ENCODE measurements around the gene CAVIN1. TPM values are rescaled to one million over a fixed set of nuclear protein-coding genes. Genes with fewer than 3 reads are reported as not detected.

The CAVIN1 gene
- total and polyA plus RNA-seq, 2 experiments from 2014 or later = 18.1 to 35.7 TPM

GRCh38 chr17:42358434-42358833 is 64.6 kb downstream of the CAVIN1 start:
- H3K4me2 ChIP-seq = no peak overlapping the region
- no peaks in the 10 kb centered on the region for H3K9me2 ChIP-seq (ENCODE audit: insufficient read depth)
- no peak for TF ChIP-seq STAT1 (IDR thresholded peaks at IDR 0.05; ENCODE audit: unreplicated experiment)
- TF ChIP-seq EZH2phosphoT487 (IDR thresholded peaks at IDR 0.05; ENCODE audit: unreplicated experiment) = no peak
- TF ChIP-seq CREB1 (CRISPR knock-in tag; IDR thresholded peaks at IDR 0.05; ENCODE audit: low read depth) = no peak
- TF ChIP-seq REST (IDR thresholded peaks at IDR 0.05; ENCODE audit: unreplicated experiment) = no peak
- no peak for TF ChIP-seq POLR2AphosphoS5 (IDR thresholded peaks at IDR 0.05; ENCODE audit: low read depth)
- TF ChIP-seq JUNB (IDR thresholded peaks at IDR 0.05; ENCODE audit: unreplicated experiment) = no peak
- no peak for TF ChIP-seq ZNF114 (CRISPR knock-in tag; IDR thresholded peaks at IDR 0.05)
- TF ChIP-seq, protein P1, sequence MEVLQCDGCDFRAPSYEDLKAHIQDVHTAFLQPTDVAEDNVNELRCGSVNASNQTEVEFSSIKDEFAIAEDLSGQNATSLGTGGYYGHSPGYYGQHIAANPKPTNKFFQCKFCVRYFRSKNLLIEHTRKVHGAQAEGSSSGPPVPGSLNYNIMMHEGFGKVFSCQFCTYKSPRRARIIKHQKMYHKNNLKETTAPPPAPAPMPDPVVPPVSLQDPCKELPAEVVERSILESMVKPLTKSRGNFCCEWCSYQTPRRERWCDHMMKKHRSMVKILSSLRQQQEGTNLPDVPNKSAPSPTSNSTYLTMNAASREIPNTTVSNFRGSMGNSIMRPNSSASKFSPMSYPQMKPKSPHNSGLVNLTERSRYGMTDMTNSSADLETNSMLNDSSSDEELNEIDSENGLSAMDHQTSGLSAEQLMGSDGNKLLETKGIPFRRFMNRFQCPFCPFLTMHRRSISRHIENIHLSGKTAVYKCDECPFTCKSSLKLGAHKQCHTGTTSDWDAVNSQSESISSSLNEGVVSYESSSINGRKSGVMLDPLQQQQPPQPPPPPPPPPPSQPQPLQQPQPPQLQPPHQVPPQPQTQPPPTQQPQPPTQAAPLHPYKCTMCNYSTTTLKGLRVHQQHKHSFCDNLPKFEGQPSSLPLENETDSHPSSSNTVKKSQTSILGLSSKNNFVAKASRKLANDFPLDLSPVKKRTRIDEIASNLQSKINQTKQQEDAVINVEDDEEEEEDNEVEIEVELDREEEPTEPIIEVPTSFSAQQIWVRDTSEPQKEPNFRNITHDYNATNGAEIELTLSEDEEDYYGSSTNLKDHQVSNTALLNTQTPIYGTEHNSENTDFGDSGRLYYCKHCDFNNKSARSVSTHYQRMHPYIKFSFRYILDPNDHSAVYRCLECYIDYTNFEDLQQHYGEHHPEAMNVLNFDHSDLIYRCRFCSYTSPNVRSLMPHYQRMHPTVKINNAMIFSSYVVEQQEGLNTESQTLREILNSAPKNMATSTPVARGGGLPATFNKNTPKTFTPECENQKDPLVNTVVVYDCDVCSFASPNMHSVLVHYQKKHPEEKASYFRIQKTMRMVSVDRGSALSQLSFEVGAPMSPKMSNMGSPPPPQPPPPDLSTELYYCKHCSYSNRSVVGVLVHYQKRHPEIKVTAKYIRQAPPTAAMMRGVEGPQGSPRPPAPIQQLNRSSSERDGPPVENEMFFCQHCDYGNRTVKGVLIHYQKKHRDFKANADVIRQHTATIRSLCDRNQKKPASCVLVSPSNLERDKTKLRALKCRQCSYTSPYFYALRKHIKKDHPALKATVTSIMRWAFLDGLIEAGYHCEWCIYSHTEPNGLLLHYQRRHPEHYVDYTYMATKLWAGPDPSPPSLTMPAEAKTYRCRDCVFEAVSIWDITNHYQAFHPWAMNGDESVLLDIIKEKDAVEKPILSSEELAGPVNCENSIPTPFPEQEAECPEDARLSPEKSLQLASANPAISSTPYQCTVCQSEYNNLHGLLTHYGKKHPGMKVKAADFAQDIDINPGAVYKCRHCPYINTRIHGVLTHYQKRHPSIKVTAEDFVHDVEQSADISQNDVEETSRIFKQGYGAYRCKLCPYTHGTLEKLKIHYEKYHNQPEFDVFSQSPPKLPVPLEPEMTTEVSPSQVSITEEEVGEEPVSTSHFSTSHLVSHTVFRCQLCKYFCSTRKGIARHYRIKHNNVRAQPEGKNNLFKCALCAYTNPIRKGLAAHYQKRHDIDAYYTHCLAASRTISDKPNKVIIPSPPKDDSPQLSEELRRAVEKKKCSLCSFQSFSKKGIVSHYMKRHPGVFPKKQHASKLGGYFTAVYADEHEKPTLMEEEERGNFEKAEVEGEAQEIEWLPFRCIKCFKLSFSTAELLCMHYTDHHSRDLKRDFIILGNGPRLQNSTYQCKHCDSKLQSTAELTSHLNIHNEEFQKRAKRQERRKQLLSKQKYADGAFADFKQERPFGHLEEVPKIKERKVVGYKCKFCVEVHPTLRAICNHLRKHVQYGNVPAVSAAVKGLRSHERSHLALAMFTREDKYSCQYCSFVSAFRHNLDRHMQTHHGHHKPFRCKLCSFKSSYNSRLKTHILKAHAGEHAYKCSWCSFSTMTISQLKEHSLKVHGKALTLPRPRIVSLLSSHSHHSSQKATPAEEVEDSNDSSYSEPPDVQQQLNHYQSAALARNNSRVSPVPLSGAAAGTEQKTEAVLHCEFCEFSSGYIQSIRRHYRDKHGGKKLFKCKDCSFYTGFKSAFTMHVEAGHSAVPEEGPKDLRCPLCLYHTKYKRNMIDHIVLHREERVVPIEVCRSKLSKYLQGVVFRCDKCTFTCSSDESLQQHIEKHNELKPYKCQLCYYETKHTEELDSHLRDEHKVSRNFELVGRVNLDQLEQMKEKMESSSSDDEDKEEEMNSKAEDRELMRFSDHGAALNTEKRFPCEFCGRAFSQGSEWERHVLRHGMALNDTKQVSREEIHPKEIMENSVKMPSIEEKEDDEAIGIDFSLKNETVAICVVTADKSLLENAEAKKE (CRISPR knock-in tag; IDR thresholded peaks at IDR 0.05) = no peak
- no peak for TF ChIP-seq NANOG (IDR thresholded peaks at IDR 0.05; ENCODE audit: borderline replicate concordance)
- no peak for TF ChIP-seq EZH2 (IDR thresholded peaks at IDR 0.05; ENCODE audit: low read depth, unreplicated experiment)
- no peak for TF ChIP-seq ETS1 (IDR thresholded peaks at IDR 0.05)
- no peak for TF ChIP-seq CTCF (conservative IDR thresholded peaks at IDR 0.05; ENCODE audit: low read depth in 2 of 2)
- TF ChIP-seq ZNF331 (CRISPR knock-in tag; IDR thresholded peaks at IDR 0.05; ENCODE audit: low read depth) = no peak
- H3K27ac ChIP-seq (ENCODE audit: low read depth) = no peak overlapping the region; the same call in 1 of the 2 replicates
- no peak overlapping the region for H3K4me3 ChIP-seq
- no peak for ATAC-seq
- H3K27ac Mint-ChIP-seq = no peak overlapping the region
- no peak overlapping the region for H3K4me3 Mint-ChIP-seq
- H3K9me3 Mint-ChIP-seq = no peaks in the 10 kb centered on the region
- H3K27me3 ChIP-seq (ENCODE audit: insufficient read depth) = no peaks in the 10 kb centered on the region
- peaks cover 22% of the 10 kb centered on the region for H3K4me1 ChIP-seq (ENCODE audit: insufficient read depth)
- no peak overlapping the region for H2AFZ ChIP-seq
- H3K27me3 Mint-ChIP-seq (ENCODE audit: insufficient read depth, low read depth, poor library complexity) = peaks cover 4% of the 10 kb centered on the region
- H3F3A ChIP-seq (replicated peaks; ENCODE audit: low read depth) = peaks cover 4% of the 10 kb centered on the region; the same call in 1 of the 2 replicates
- no peaks in the 10 kb centered on the region for H3K36me3 ChIP-seq (ENCODE audit: insufficient read depth)
- H3K4me1 Mint-ChIP-seq = peaks cover 30% of the 10 kb centered on the region
- DNase-seq (ENCODE audit: low spot score) = no peak
- peaks cover 98% of the 10 kb centered on the region for H3K79me2 ChIP-seq (replicated peaks; ENCODE audit: insufficient read depth)
- peaks cover 30% of the 10 kb centered on the region for H4K20me1 ChIP-seq (replicated peaks; ENCODE audit: insufficient read depth)
- no peaks in the 10 kb centered on the region for H3K36me3 Mint-ChIP-seq (ENCODE audit: low read depth)

All from GM23338 (cell line).